ENCODE measurements around the gene METTL5. TPM values are rescaled to one million over a fixed set of nuclear protein-coding genes. Genes with fewer than 3 reads are reported as not detected.

Gene METTL5
- total RNA-seq, 1 experiment from 2014 or later = 94.7 TPM

DNA sequence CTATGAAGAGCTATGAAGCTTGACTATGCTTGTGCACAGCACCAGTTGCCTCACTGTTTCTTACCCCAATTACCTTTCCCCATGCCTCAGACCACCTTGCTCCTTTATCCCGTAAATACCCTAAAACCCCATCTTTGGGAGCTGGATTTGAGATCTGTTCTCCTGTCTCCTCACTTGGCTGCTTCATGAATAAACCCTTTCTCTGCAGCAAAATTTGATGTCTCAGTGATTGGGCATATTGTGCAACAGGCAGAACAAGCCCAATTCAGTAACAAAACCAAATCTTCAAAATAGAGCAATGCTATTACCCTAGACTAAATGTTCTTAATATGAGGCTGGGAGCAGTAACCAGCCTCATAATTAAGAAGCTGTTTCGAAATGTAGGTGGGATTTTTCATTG is 29.5 kb downstream of the METTL5 start:
- Histone ChIP-seq H3K79me1 (ENCODE audit: insufficient read depth, low read depth, low read length, poor library complexity, severe bottlenecking) (peaks cover 1% of the 10 kb centered on the region), H3K4me2 (ENCODE audit: insufficient read depth, insufficient read length, low read length) (no peak overlapping the region), H2BK5ac (ENCODE audit: insufficient read length, low read length) (no peak overlapping the region), H3K27me3 (ENCODE audit: insufficient read depth, low read length) (no peaks in the 10 kb centered on the region), H2AK5ac (ENCODE audit: insufficient read length, low read length) (no peak overlapping the region), H3K14ac (ENCODE audit: insufficient read depth, low read length) (no peak overlapping the region), H4K8ac (replicated peaks; ENCODE audit: insufficient read length, low read depth, low read length) (no peak overlapping the region), H3K27ac (ENCODE audit: insufficient read length, low read depth, low read length) (no peak overlapping the region), H3K4ac (ENCODE audit: low read depth, low read length) (no peak overlapping the region), H2BK12ac (ENCODE audit: insufficient read length, low read depth, low read length) (no peak overlapping the region), H3K9me3 (ENCODE audit: control insufficient read depth, low read depth, low read length) (no peaks in the 10 kb centered on the region), H4K91ac (ENCODE audit: insufficient read length, low read depth, low read length) (no peak overlapping the region), H3T11ph (ENCODE audit: low read length) (no peak overlapping the region), H3K23ac (ENCODE audit: insufficient read length, low read depth, low read length) (no peak overlapping the region), H4K20me1 (ENCODE audit: control insufficient read depth, insufficient read depth, insufficient read length) (no peaks in the 10 kb centered on the region), H3K79me2 (ENCODE audit: insufficient read depth, low read length) (peaks cover 9% of the 10 kb centered on the region; the same call in 1 of the 2 replicates), H3K23me2 (ENCODE audit: insufficient read length, low read depth, low read length, poor library complexity, severe bottlenecking) (peaks cover 3% of the 10 kb centered on the region), H3K4me1 (ENCODE audit: insufficient read depth, low read length) (peaks cover 3% of the 10 kb centered on the region; the same call in 1 of the 2 replicates), H2AFZ (ENCODE audit: low read length) (no peak overlapping the region), H2BK120ac (ENCODE audit: low read depth, low read length, poor library complexity, severe bottlenecking) (no peak overlapping the region), H3K56ac (ENCODE audit: insufficient read length, low read depth, low read length) (no peak overlapping the region), H3K18ac (ENCODE audit: insufficient read length, low read depth, low read length) (no peak overlapping the region), H2BK20ac (ENCODE audit: low read depth, low read length, poor library complexity, severe bottlenecking) (no peak overlapping the region), H4K5ac (ENCODE audit: insufficient read length, low read depth, low read length) (no peak overlapping the region), H2BK15ac (ENCODE audit: low read depth, low read length) (no peak overlapping the region), H3K9ac (ENCODE audit: extremely low read depth, insufficient read length, low read length) (no peak overlapping the region)
- TF ChIP-seq, protein P1, sequence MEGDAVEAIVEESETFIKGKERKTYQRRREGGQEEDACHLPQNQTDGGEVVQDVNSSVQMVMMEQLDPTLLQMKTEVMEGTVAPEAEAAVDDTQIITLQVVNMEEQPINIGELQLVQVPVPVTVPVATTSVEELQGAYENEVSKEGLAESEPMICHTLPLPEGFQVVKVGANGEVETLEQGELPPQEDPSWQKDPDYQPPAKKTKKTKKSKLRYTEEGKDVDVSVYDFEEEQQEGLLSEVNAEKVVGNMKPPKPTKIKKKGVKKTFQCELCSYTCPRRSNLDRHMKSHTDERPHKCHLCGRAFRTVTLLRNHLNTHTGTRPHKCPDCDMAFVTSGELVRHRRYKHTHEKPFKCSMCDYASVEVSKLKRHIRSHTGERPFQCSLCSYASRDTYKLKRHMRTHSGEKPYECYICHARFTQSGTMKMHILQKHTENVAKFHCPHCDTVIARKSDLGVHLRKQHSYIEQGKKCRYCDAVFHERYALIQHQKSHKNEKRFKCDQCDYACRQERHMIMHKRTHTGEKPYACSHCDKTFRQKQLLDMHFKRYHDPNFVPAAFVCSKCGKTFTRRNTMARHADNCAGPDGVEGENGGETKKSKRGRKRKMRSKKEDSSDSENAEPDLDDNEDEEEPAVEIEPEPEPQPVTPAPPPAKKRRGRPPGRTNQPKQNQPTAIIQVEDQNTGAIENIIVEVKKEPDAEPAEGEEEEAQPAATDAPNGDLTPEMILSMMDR (conservative IDR thresholded peaks at IDR 0.05) = no peak
- Mint-ChIP-seq H3K4me3 (no peak overlapping the region), H3K27me3 (ENCODE audit: low read depth) (peaks cover 3% of the 10 kb centered on the region; the same call in 1 of the 2 replicates), H3K4me1 (peaks cover 21 to 29% of the 10 kb centered on the region in 2 experiments), H3K36me3 (ENCODE audit: insufficient read depth in 1 of 3, low read depth in 3 of 3) (no peaks in the 10 kb centered on the region), H3K27ac (no peak overlapping the region), H3K9me3 (no peaks in the 10 kb centered on the region; a peak in 1 of 5 replicates)
- no peak for DNase-seq
- no CpG with 5 or more reads among the region's 2 CpGs for WGBS (ENCODE audit: extremely low coverage, insufficient read length, low lambda C conversion rate)

Data from H9 (cell line).